ENCODE measurements around the gene GRID2. TPM values are rescaled to one million over a fixed set of nuclear protein-coding genes. Genes with fewer than 3 reads are reported as not detected.
A peak's percentile ranks its signal among the peaks of the same experiment; 100 is the strongest.

The GRID2 gene
- total RNA-seq, 1 experiment from 2014 or later = not detected

- in situ Hi-C loops (cut with HindIII; ENCODE audit: low pct_unique_long_range_greater_than_20kb, low sequenced_read_pairs) = no loop called here
- no peak for DNase-seq (ENCODE audit: low read depth)
Measured at GRCh38 chr4:93540562-93540961, 1236.8 kb downstream of the GRID2 start.

- in situ Hi-C loops (cut with HindIII; ENCODE audit: low pct_unique_long_range_greater_than_20kb, low sequenced_read_pairs) = no loop called here
- no peak for DNase-seq (ENCODE audit: low read depth)
Measured at GRCh38 chr4:93561842-93562241, 1258.1 kb downstream of the GRID2 start.

GRCh38 chr4:93568758-93569157 is 1265.0 kb downstream of the GRID2 start:
- in situ Hi-C loops (cut with HindIII; ENCODE audit: low pct_unique_long_range_greater_than_20kb, low sequenced_read_pairs) = no loop called here

GRCh38 chr4:93573285-93573684 is 1269.5 kb downstream of the GRID2 start:
- DNase-seq (ENCODE audit: low read depth) = no peak
- in situ Hi-C loops (cut with HindIII; ENCODE audit: low pct_unique_long_range_greater_than_20kb, low sequenced_read_pairs) = no loop called here

More at GRCh38 chr4:93568758-93569157, 1265.0 kb downstream of the GRID2 start:
- DNase-seq (ENCODE audit: low read depth) = no peak

- DNase-seq (ENCODE audit: low read depth) = no peak
- in situ Hi-C loops (cut with HindIII; ENCODE audit: low pct_unique_long_range_greater_than_20kb, low sequenced_read_pairs) = no loop called here
Measured at GRCh38 chr4:93578942-93579341, 1275.2 kb downstream of the GRID2 start.

GRCh38 chr4:93605163-93605562 is 1301.4 kb downstream of the GRID2 start:
- in situ Hi-C loops (cut with HindIII; ENCODE audit: low pct_unique_long_range_greater_than_20kb, low sequenced_read_pairs) = no loop called here
- DNase-seq (ENCODE audit: low read depth) = no peak

- in situ Hi-C loops (cut with HindIII; ENCODE audit: low pct_unique_long_range_greater_than_20kb, low sequenced_read_pairs) = no loop called here
- no peak for DNase-seq (ENCODE audit: low read depth)
Measured at GRCh38 chr4:93617606-93618005, 1313.8 kb downstream of the GRID2 start.

- DNase-seq (ENCODE audit: low read depth) = no peak
- in situ Hi-C loops (cut with HindIII; ENCODE audit: low pct_unique_long_range_greater_than_20kb, low sequenced_read_pairs) = no loop called here
Measured at GRCh38 chr4:93633721-93634120, 1330.0 kb downstream of the GRID2 start.

GRCh38 chr4:93635943-93636342 is 1332.2 kb downstream of the GRID2 start:
- in situ Hi-C loops (cut with HindIII; ENCODE audit: low pct_unique_long_range_greater_than_20kb, low sequenced_read_pairs) = no loop called here
- no peak for DNase-seq (ENCODE audit: low read depth)

GRCh38 chr4:93645120-93645519 is 1341.4 kb downstream of the GRID2 start:
- DNase-seq (ENCODE audit: low read depth) = no peak
- in situ Hi-C loops (cut with HindIII; ENCODE audit: low pct_unique_long_range_greater_than_20kb, low sequenced_read_pairs) = no loop called here

GRCh38 chr4:93646233-93646930 is 1342.6 kb downstream of the GRID2 start:
- DNase-seq (ENCODE audit: low read depth) = peak; percentile 64
- in situ Hi-C loops (cut with HindIII; ENCODE audit: low pct_unique_long_range_greater_than_20kb, low sequenced_read_pairs) = no loop called here

- DNase-seq (ENCODE audit: low read depth) = no peak
- in situ Hi-C loops (cut with HindIII; ENCODE audit: low pct_unique_long_range_greater_than_20kb, low sequenced_read_pairs) = no loop called here
Measured at GRCh38 chr4:93648258-93648657, 1344.5 kb downstream of the GRID2 start.

GRCh38 chr4:93649828-93650227 is 1346.1 kb downstream of the GRID2 start:
- in situ Hi-C loops (cut with HindIII; ENCODE audit: low pct_unique_long_range_greater_than_20kb, low sequenced_read_pairs) = no loop called here
- no peak for DNase-seq (ENCODE audit: low read depth)

GRCh38 chr4:93654211-93654610 is 1350.4 kb downstream of the GRID2 start:
- no peak for DNase-seq (ENCODE audit: low read depth)
- in situ Hi-C loops (cut with HindIII; ENCODE audit: low pct_unique_long_range_greater_than_20kb, low sequenced_read_pairs) = no loop called here

- DNase-seq (ENCODE audit: low read depth) = no peak
- in situ Hi-C loops (cut with HindIII; ENCODE audit: low pct_unique_long_range_greater_than_20kb, low sequenced_read_pairs) = no loop called here
Measured at GRCh38 chr4:93657527-93657926, 1353.8 kb downstream of the GRID2 start.

GRCh38 chr4:93658443-93658842 is 1354.7 kb downstream of the GRID2 start:
- in situ Hi-C loops (cut with HindIII; ENCODE audit: low pct_unique_long_range_greater_than_20kb, low sequenced_read_pairs) = no loop called here
- DNase-seq (ENCODE audit: low read depth) = peak; percentile 1

- peak; percentile 17 for DNase-seq (ENCODE audit: low read depth)
- in situ Hi-C loops (cut with HindIII; ENCODE audit: low pct_unique_long_range_greater_than_20kb, low sequenced_read_pairs) = no loop called here
Measured at GRCh38 chr4:93659629-93660028, 1355.9 kb downstream of the GRID2 start.

- in situ Hi-C loops (cut with HindIII; ENCODE audit: low pct_unique_long_range_greater_than_20kb, low sequenced_read_pairs) = no loop called here
- no peak for DNase-seq (ENCODE audit: low read depth)
Measured at GRCh38 chr4:93660036-93660435, 1356.3 kb downstream of the GRID2 start.

- DNase-seq (ENCODE audit: low read depth) = no peak
- in situ Hi-C loops (cut with HindIII; ENCODE audit: low pct_unique_long_range_greater_than_20kb, low sequenced_read_pairs) = no loop called here
Measured at GRCh38 chr4:93670434-93670833, 1366.7 kb downstream of the GRID2 start.

GRCh38 chr4:93671093-93671492 is 1367.3 kb downstream of the GRID2 start:
- in situ Hi-C loops (cut with HindIII; ENCODE audit: low pct_unique_long_range_greater_than_20kb, low sequenced_read_pairs) = no loop called here
- DNase-seq (ENCODE audit: low read depth) = no peak

Measured in Caki2 (cell line).